Measurements from ENCODE around the gene HOXC6.

DNA sequence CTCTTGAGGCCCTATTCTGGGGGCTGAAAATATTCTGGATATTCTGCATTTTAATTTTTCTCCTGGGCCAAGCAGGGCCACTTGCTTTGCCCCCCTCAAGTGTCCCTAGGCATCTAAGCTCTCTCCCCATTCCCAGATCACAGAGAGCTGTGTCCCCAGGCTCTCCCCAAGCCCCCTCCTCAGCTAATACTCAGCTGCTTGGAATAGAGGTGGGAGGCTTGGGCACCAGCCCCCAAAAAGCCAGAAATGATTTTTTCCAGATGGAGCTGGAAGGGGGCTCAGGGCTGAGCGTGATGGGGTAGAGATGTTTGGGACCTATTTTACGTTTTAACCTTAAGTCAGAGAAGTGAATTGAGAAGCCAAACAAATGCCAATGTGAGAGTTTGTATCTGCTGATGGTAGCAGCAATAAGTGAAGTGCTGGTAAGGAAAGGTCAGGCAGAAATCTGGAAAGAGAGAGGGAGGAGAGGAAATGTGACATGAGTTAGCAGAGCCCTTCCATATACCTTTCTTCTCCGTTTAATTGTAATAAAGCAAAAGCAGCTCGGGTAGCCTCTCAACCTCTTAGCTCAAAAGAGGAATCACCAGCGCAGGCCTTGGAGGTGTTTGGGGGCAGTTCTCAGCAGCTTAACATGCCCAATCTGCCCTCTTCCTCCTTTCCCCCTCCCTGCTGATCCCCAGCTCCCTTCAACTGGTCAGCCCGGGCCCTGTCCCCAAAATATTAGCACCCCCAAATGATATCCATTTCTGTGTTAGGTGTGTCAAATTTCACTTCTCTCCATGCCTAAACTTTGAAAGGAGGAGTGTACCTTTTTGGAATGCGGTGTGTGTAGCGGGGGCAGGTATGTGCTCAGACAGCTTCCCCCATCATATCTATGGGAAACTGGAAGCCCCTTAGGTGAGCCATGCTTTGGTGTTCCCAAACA is 5.0 kb upstream of the HOXC6 start:
- TF ChIP-seq, protein P1, sequence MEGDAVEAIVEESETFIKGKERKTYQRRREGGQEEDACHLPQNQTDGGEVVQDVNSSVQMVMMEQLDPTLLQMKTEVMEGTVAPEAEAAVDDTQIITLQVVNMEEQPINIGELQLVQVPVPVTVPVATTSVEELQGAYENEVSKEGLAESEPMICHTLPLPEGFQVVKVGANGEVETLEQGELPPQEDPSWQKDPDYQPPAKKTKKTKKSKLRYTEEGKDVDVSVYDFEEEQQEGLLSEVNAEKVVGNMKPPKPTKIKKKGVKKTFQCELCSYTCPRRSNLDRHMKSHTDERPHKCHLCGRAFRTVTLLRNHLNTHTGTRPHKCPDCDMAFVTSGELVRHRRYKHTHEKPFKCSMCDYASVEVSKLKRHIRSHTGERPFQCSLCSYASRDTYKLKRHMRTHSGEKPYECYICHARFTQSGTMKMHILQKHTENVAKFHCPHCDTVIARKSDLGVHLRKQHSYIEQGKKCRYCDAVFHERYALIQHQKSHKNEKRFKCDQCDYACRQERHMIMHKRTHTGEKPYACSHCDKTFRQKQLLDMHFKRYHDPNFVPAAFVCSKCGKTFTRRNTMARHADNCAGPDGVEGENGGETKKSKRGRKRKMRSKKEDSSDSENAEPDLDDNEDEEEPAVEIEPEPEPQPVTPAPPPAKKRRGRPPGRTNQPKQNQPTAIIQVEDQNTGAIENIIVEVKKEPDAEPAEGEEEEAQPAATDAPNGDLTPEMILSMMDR (conservative IDR thresholded peaks at IDR 0.05; ENCODE audit: low read depth in 2 of 2), result no peak
- peak; percentile 37 for TF ChIP-seq EZH2 (IDR thresholded peaks at IDR 0.05; ENCODE audit: low read depth, unreplicated experiment)
- TF ChIP-seq, protein P2, sequence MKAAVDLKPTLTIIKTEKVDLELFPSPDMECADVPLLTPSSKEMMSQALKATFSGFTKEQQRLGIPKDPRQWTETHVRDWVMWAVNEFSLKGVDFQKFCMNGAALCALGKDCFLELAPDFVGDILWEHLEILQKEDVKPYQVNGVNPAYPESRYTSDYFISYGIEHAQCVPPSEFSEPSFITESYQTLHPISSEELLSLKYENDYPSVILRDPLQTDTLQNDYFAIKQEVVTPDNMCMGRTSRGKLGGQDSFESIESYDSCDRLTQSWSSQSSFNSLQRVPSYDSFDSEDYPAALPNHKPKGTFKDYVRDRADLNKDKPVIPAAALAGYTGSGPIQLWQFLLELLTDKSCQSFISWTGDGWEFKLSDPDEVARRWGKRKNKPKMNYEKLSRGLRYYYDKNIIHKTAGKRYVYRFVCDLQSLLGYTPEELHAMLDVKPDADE (IDR thresholded peaks at IDR 0.05), result no peak
- TF ChIP-seq POLR2AphosphoS5 (IDR thresholded peaks at IDR 0.05; ENCODE audit: low read depth), result no peak
- TF ChIP-seq, protein P3, sequence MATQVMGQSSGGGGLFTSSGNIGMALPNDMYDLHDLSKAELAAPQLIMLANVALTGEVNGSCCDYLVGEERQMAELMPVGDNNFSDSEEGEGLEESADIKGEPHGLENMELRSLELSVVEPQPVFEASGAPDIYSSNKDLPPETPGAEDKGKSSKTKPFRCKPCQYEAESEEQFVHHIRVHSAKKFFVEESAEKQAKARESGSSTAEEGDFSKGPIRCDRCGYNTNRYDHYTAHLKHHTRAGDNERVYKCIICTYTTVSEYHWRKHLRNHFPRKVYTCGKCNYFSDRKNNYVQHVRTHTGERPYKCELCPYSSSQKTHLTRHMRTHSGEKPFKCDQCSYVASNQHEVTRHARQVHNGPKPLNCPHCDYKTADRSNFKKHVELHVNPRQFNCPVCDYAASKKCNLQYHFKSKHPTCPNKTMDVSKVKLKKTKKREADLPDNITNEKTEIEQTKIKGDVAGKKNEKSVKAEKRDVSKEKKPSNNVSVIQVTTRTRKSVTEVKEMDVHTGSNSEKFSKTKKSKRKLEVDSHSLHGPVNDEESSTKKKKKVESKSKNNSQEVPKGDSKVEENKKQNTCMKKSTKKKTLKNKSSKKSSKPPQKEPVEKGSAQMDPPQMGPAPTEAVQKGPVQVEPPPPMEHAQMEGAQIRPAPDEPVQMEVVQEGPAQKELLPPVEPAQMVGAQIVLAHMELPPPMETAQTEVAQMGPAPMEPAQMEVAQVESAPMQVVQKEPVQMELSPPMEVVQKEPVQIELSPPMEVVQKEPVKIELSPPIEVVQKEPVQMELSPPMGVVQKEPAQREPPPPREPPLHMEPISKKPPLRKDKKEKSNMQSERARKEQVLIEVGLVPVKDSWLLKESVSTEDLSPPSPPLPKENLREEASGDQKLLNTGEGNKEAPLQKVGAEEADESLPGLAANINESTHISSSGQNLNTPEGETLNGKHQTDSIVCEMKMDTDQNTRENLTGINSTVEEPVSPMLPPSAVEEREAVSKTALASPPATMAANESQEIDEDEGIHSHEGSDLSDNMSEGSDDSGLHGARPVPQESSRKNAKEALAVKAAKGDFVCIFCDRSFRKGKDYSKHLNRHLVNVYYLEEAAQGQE (IDR thresholded peaks at IDR 0.05; ENCODE audit: unreplicated experiment), result no peak
- TF ChIP-seq, protein P4, sequence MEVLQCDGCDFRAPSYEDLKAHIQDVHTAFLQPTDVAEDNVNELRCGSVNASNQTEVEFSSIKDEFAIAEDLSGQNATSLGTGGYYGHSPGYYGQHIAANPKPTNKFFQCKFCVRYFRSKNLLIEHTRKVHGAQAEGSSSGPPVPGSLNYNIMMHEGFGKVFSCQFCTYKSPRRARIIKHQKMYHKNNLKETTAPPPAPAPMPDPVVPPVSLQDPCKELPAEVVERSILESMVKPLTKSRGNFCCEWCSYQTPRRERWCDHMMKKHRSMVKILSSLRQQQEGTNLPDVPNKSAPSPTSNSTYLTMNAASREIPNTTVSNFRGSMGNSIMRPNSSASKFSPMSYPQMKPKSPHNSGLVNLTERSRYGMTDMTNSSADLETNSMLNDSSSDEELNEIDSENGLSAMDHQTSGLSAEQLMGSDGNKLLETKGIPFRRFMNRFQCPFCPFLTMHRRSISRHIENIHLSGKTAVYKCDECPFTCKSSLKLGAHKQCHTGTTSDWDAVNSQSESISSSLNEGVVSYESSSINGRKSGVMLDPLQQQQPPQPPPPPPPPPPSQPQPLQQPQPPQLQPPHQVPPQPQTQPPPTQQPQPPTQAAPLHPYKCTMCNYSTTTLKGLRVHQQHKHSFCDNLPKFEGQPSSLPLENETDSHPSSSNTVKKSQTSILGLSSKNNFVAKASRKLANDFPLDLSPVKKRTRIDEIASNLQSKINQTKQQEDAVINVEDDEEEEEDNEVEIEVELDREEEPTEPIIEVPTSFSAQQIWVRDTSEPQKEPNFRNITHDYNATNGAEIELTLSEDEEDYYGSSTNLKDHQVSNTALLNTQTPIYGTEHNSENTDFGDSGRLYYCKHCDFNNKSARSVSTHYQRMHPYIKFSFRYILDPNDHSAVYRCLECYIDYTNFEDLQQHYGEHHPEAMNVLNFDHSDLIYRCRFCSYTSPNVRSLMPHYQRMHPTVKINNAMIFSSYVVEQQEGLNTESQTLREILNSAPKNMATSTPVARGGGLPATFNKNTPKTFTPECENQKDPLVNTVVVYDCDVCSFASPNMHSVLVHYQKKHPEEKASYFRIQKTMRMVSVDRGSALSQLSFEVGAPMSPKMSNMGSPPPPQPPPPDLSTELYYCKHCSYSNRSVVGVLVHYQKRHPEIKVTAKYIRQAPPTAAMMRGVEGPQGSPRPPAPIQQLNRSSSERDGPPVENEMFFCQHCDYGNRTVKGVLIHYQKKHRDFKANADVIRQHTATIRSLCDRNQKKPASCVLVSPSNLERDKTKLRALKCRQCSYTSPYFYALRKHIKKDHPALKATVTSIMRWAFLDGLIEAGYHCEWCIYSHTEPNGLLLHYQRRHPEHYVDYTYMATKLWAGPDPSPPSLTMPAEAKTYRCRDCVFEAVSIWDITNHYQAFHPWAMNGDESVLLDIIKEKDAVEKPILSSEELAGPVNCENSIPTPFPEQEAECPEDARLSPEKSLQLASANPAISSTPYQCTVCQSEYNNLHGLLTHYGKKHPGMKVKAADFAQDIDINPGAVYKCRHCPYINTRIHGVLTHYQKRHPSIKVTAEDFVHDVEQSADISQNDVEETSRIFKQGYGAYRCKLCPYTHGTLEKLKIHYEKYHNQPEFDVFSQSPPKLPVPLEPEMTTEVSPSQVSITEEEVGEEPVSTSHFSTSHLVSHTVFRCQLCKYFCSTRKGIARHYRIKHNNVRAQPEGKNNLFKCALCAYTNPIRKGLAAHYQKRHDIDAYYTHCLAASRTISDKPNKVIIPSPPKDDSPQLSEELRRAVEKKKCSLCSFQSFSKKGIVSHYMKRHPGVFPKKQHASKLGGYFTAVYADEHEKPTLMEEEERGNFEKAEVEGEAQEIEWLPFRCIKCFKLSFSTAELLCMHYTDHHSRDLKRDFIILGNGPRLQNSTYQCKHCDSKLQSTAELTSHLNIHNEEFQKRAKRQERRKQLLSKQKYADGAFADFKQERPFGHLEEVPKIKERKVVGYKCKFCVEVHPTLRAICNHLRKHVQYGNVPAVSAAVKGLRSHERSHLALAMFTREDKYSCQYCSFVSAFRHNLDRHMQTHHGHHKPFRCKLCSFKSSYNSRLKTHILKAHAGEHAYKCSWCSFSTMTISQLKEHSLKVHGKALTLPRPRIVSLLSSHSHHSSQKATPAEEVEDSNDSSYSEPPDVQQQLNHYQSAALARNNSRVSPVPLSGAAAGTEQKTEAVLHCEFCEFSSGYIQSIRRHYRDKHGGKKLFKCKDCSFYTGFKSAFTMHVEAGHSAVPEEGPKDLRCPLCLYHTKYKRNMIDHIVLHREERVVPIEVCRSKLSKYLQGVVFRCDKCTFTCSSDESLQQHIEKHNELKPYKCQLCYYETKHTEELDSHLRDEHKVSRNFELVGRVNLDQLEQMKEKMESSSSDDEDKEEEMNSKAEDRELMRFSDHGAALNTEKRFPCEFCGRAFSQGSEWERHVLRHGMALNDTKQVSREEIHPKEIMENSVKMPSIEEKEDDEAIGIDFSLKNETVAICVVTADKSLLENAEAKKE (CRISPR knock-in tag; IDR thresholded peaks at IDR 0.05), result no peak
- no peak for TF ChIP-seq EZH2phosphoT487 (IDR thresholded peaks at IDR 0.05; ENCODE audit: unreplicated experiment)
- TF ChIP-seq NANOG (IDR thresholded peaks at IDR 0.05; ENCODE audit: borderline replicate concordance), result no peak
- no peak for TF ChIP-seq JUNB (IDR thresholded peaks at IDR 0.05; ENCODE audit: unreplicated experiment)
- TF ChIP-seq CREB1 (CRISPR knock-in tag; IDR thresholded peaks at IDR 0.05; ENCODE audit: low read depth), result no peak
- TF ChIP-seq ZNF331 (CRISPR knock-in tag; IDR thresholded peaks at IDR 0.05; ENCODE audit: low read depth), result no peak
- no peak for TF ChIP-seq ZNF114 (CRISPR knock-in tag; IDR thresholded peaks at IDR 0.05)

All from GM23338 (cell line).